ENCODE measurements around the gene CTDSPL. TPM values are rescaled to one million over a fixed set of nuclear protein-coding genes. Genes with fewer than 3 reads are reported as not detected.

The CTDSPL gene
- total and polyA plus RNA-seq, 2 of the 13 experiments (the other 11 are each of a cell fraction or from before 2014, with no cell fraction given) = 26.1 to 142 TPM

- POLR2A ChIA-PET = no interaction called here
- WGBS (ENCODE audit: low lambda C conversion rate) = 100% methylated on average over 1 of the region's 1 CpG
- no peak for FAIRE-seq
- H3K4me2 ChIP-seq (ENCODE audit: low read depth, low read length) = no peak overlapping the region
- in situ Hi-C loops (cut with HindIII; ENCODE audit: extremely low pct_ligation_motif_present, low pct_unique_long_range_greater_than_20kb) = no loop called here
- no peak overlapping the region for H2AFZ ChIP-seq (ENCODE audit: low read length)
- DNase-seq (ENCODE audit: low spot score) = no peak
- H3K9ac ChIP-seq (ENCODE audit: insufficient read depth, low read depth, low read length) = no peak overlapping the region
- peaks cover 8 to 35% of the 10 kb centered on the region in 2 experiments; a peak in 4 of 5 replicates for H3K36me3 ChIP-seq (replicated peaks in 1 of 2; ENCODE audit: control insufficient read depth in 1 of 2, insufficient read depth in 2 of 2, low read length in 2 of 2)
- H3K4me1 ChIP-seq (ENCODE audit: insufficient read depth, low read length) = peaks cover 70% of the 10 kb centered on the region
- H3K4me3 ChIP-seq (replicated peaks in 1 of 3; ENCODE audit: insufficient read depth in 1 of 3, low read depth in 2 of 3, low read length in 3 of 3) = no peak overlapping the region
- no peaks in the 10 kb centered on the region for H4K20me1 ChIP-seq (ENCODE audit: insufficient read depth, low read length)
- CTCF ChIA-PET (ENCODE audit: low intra/inter-chr PET ratio, low total read pairs) = no interaction called here
- H3K27me3 ChIP-seq (ENCODE audit: control insufficient read depth in 1 of 2, insufficient read depth in 2 of 2, low read length in 2 of 2) = no peaks in the 10 kb centered on the region
- TF ChIP-seq TSC22D2 (CRISPR knock-in tag; IDR thresholded peaks at IDR 0.05; ENCODE audit: borderline replicate concordance) (no peak), RBM22 (optimal IDR thresholded peaks at IDR 0.05; ENCODE audit: low read length) (peak; percentile 91)
- H3K27ac ChIP-seq (ENCODE audit: extremely low read length, insufficient read depth, low read length) = no peak overlapping the region
- H3K79me2 ChIP-seq (ENCODE audit: insufficient read depth, low read length) = peaks cover 76% of the 10 kb centered on the region
- no TSS peak for BruUV-seq (replicated peaks)
- no peaks in the 10 kb centered on the region for H3K9me3 ChIP-seq (ENCODE audit: low read length)
- intact Hi-C loops (cut with micrococcal nuclease; ENCODE audit: unreplicated experiment) = no loop called here
- no peak for ATAC-seq
Measured at GRCh38 chr3:37916685-37917084, 55.0 kb downstream of the CTDSPL start.

GRCh38 chr3:37918627-37919026 is 56.9 kb downstream of the CTDSPL start:
- CTCF ChIA-PET (ENCODE audit: low intra/inter-chr PET ratio, low total read pairs) = no interaction called here
- Histone ChIP-seq H2AFZ (ENCODE audit: low read length) (no peak overlapping the region), H3K4me3 (replicated peaks in 1 of 3; ENCODE audit: insufficient read depth in 1 of 3, low read depth in 2 of 3, low read length in 3 of 3) (no peak overlapping the region), H3K79me2 (ENCODE audit: insufficient read depth, low read length) (peaks cover 71% of the 10 kb centered on the region), H4K20me1 (ENCODE audit: insufficient read depth, low read length) (no peaks in the 10 kb centered on the region), H3K9me3 (ENCODE audit: low read length) (no peaks in the 10 kb centered on the region), H3K4me2 (ENCODE audit: low read depth, low read length) (no peak overlapping the region; the same call in 1 of the 2 replicates), H3K4me1 (ENCODE audit: insufficient read depth, low read length) (peaks cover 70% of the 10 kb centered on the region), H3K36me3 (replicated peaks in 1 of 2; ENCODE audit: control insufficient read depth in 1 of 2, insufficient read depth in 2 of 2, low read length in 2 of 2) (peaks cover 12 to 37% of the 10 kb centered on the region in 2 experiments), H3K27ac (ENCODE audit: extremely low read length, insufficient read depth, low read length) (no peak overlapping the region), H3K27me3 (ENCODE audit: control insufficient read depth in 1 of 2, insufficient read depth in 2 of 2, low read length in 2 of 2) (no peaks in the 10 kb centered on the region), H3K9ac (ENCODE audit: insufficient read depth, low read depth, low read length) (no peak overlapping the region)
- ATAC-seq (no peak), FAIRE-seq (no peak), DNase-seq (ENCODE audit: low spot score) (no peak)
- in situ Hi-C loops (cut with HindIII; ENCODE audit: extremely low pct_ligation_motif_present, low pct_unique_long_range_greater_than_20kb) = no loop called here
- intact Hi-C loops (cut with micrococcal nuclease; ENCODE audit: unreplicated experiment) = loop anchor here (2.0 kb wide), 1 partner anchor 16 kb away; no protein-coding TSS in a partner anchor
- TF ChIP-seq ZNF136 (CRISPR knock-in tag; IDR thresholded peaks at IDR 0.05; ENCODE audit: low read depth) = no peak
- no peak for TF ChIP-seq ZNF782 (CRISPR knock-in tag; IDR thresholded peaks at IDR 0.05; ENCODE audit: borderline replicate concordance)
- TF ChIP-seq ZMYM2 (CRISPR knock-in tag; IDR thresholded peaks at IDR 0.05) = no peak
- no peak for TF ChIP-seq PRPF4 (IDR thresholded peaks at IDR 0.05; ENCODE audit: low read depth, low read length, poor library complexity, severe bottlenecking)
- POLR2A ChIA-PET = no interaction called here
- BruUV-seq (replicated peaks) = no TSS peak
- WGBS (ENCODE audit: low lambda C conversion rate) = 79% methylated on average over 1 of the region's 1 CpG

Data from HepG2 (cell line).